HL-60 (cell line): ENCODE results near the gene SYCP2.

Source experiments
- GABPA ChIP-seq: IDR thresholded peaks from 2 replicates; pipeline ENCODE4 v1.6.1; 2012; ENCODE audit warnings: low read depth
- POLR2AphosphoS5 ChIP-seq: IDR thresholded peaks from 2 replicates; pipeline ENCODE4 v1.6.1; 2012; ENCODE audit warnings: low read depth
- TF ChIP-seq, protein P1 (sequence below): IDR thresholded peaks from one replicate; pipeline ENCODE4 v1.5.1; 2011; ENCODE audit warnings: low read length, control low read depth, inconsistent platforms; ENCODE audit not compliant: insufficient read depth
- TF ChIP-seq, protein P2 (sequence below): IDR thresholded peaks from 2 replicates; pipeline ENCODE4 v1.6.1; 2012; ENCODE audit warnings: low read depth; ENCODE audit not compliant: insufficient replicate concordance

DNA sequence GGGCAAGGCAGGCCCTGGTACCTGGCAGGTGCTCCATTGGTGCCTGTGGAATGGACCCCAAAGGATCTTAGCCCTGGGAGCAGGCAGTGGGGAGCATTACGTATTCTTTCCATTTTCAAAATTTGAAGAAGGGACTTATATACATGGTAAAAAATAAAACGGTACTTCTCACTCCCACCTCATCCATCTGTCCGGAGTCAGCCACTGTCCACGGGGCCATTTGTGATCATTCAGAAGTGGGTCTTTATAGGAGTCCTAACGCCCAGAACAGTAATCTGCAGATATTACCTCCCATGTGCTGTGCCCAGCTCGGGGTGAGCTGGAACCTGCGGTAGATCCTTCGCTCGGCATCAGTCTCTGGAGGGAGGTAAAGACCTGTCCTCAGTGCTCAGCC is 110.4 kb downstream of the SYCP2 start:
- TF ChIP-seq, protein P1, sequence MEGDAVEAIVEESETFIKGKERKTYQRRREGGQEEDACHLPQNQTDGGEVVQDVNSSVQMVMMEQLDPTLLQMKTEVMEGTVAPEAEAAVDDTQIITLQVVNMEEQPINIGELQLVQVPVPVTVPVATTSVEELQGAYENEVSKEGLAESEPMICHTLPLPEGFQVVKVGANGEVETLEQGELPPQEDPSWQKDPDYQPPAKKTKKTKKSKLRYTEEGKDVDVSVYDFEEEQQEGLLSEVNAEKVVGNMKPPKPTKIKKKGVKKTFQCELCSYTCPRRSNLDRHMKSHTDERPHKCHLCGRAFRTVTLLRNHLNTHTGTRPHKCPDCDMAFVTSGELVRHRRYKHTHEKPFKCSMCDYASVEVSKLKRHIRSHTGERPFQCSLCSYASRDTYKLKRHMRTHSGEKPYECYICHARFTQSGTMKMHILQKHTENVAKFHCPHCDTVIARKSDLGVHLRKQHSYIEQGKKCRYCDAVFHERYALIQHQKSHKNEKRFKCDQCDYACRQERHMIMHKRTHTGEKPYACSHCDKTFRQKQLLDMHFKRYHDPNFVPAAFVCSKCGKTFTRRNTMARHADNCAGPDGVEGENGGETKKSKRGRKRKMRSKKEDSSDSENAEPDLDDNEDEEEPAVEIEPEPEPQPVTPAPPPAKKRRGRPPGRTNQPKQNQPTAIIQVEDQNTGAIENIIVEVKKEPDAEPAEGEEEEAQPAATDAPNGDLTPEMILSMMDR, result no peak
- TF ChIP-seq, protein P2, sequence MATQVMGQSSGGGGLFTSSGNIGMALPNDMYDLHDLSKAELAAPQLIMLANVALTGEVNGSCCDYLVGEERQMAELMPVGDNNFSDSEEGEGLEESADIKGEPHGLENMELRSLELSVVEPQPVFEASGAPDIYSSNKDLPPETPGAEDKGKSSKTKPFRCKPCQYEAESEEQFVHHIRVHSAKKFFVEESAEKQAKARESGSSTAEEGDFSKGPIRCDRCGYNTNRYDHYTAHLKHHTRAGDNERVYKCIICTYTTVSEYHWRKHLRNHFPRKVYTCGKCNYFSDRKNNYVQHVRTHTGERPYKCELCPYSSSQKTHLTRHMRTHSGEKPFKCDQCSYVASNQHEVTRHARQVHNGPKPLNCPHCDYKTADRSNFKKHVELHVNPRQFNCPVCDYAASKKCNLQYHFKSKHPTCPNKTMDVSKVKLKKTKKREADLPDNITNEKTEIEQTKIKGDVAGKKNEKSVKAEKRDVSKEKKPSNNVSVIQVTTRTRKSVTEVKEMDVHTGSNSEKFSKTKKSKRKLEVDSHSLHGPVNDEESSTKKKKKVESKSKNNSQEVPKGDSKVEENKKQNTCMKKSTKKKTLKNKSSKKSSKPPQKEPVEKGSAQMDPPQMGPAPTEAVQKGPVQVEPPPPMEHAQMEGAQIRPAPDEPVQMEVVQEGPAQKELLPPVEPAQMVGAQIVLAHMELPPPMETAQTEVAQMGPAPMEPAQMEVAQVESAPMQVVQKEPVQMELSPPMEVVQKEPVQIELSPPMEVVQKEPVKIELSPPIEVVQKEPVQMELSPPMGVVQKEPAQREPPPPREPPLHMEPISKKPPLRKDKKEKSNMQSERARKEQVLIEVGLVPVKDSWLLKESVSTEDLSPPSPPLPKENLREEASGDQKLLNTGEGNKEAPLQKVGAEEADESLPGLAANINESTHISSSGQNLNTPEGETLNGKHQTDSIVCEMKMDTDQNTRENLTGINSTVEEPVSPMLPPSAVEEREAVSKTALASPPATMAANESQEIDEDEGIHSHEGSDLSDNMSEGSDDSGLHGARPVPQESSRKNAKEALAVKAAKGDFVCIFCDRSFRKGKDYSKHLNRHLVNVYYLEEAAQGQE, result no peak
- TF ChIP-seq POLR2AphosphoS5, result no peak
- TF ChIP-seq GABPA, result no peak
